GM23248 (cell line): Measurements from ENCODE around the gene LYSMD4. TPM values are rescaled to one million over a fixed set of nuclear protein-coding genes. Genes with fewer than 3 reads are reported as not detected.

Experiments used
- DNase-seq: peaks from one replicate; pipeline ENCODE4 v3.0.0-alpha.2; 2015
- H2AFZ ChIP-seq: fragments of 200-600 bp; sonication (generic); 2 replicates; pipeline ENCODE4 v1.6.1; 2016; ENCODE audit warnings: antibody characterized with exemption
- H3F3A ChIP-seq: fragments of 200-600 bp; sonication (generic); 2 replicates; pipeline ENCODE4 v1.6.1; 2016; ENCODE audit warnings: mild to moderate bottlenecking, antibody characterized with exemption, mixed run types; ENCODE audit not compliant: insufficient read depth
- H3K27ac ChIP-seq: fragments of 200-600 bp; sonication (generic); 2 replicates; pipeline ENCODE4 v1.5.1; 2016; ENCODE audit warnings: mild to moderate bottlenecking
- H3K27me3 ChIP-seq: fragments of 200-600 bp; sonication (generic); replicated peaks from 2 replicates; pipeline ENCODE4 v1.6.1; 2016; ENCODE audit warnings: mild to moderate bottlenecking; ENCODE audit not compliant: insufficient read depth
- H3K36me3 ChIP-seq: fragments of 200-600 bp; sonication (generic); 2 replicates; pipeline ENCODE4 v1.6.1; 2016; ENCODE audit warnings: low read depth, mild to moderate bottlenecking
- H3K4me1 ChIP-seq: fragments of 200-600 bp; sonication (generic); 2 replicates; pipeline ENCODE4 v1.6.1; 2016; ENCODE audit warnings: mild to moderate bottlenecking; ENCODE audit not compliant: insufficient read depth
- H3K4me2 ChIP-seq: fragments of 200-600 bp; sonication (generic); one replicate; pipeline ENCODE4 v1.6.1; 2016; ENCODE audit warnings: mild to moderate bottlenecking; ENCODE audit not compliant: unreplicated experiment
- H3K4me3 ChIP-seq: fragments of 200-600 bp; sonication (generic); 2 replicates; pipeline ENCODE4 v1.5.1; 2016; ENCODE audit warnings: mild to moderate bottlenecking
- H3K79me2 ChIP-seq: fragments of 200-600 bp; sonication (generic); 2 replicates; pipeline ENCODE4 v1.6.1; 2016; ENCODE audit warnings: mild to moderate bottlenecking; ENCODE audit not compliant: insufficient read depth
- H3K9ac ChIP-seq: fragments of 200-600 bp; sonication (generic); 2 replicates; pipeline ENCODE4 v1.6.1; 2016; ENCODE audit warnings: mild to moderate bottlenecking
- H3K9me2 ChIP-seq: fragments of 200-600 bp; sonication (generic); 2 replicates; pipeline ENCODE4 v1.6.1; 2016; ENCODE audit warnings: mixed run types, mild to moderate bottlenecking, moderate library complexity; ENCODE audit not compliant: insufficient read depth
- H3K9me3 ChIP-seq: fragments of 200-600 bp; sonication (generic); one replicate; pipeline ENCODE4 v1.6.1; 2017; ENCODE audit warnings: low read depth
- H4K20me1 ChIP-seq: fragments of 200-600 bp; sonication (generic); 2 replicates; pipeline ENCODE4 v1.6.0; 2016; ENCODE audit not compliant: insufficient read depth
- EZH2 ChIP-seq: fragments of 200-600 bp; sonication (generic); IDR thresholded peaks from 2 replicates; pipeline ENCODE4 v1.6.1; 2018; ENCODE audit warnings: antibody characterized with exemption, mild to moderate bottlenecking; ENCODE audit not compliant: insufficient read depth, poor library complexity, severe bottlenecking
- EZH2phosphoT487 ChIP-seq: fragments of 200-600 bp; sonication (generic); IDR thresholded peaks from 2 replicates; pipeline ENCODE4 v1.6.1; 2018; ENCODE audit warnings: antibody characterized with exemption, moderate library complexity, mild to moderate bottlenecking, low read depth; ENCODE audit not compliant: insufficient read depth
- WGBS, 2 experiments: methylation state at CpG; one replicate each; pipeline ENCODE4 v1.1.6; 2015 to 2017; ENCODE audit warnings: low lambda C conversion rate in 2 of 2, low coverage in 1 of 2; ENCODE audit errors: missing lambda C conversion rate in 2 of 2; 5-methylcytosine and 5-hydroxymethylcytosine counted together
- in situ Hi-C: fragments of 300-500 bp; cut with MboI; formaldehyde crosslinking; loops from 2 replicates; pipeline ENCODE4 v1.15.0; 2020
- polyA plus RNA-seq: library from polyadenylated mRNA; unstranded; fragments of >200 nt; fragmentation: Nextera tagmentation; extraction: Ambion mirVana; gene quantifications from 2 replicates; pipeline ENCODE4 v1.2.1, GENCODE V29; 2016
- total RNA-seq: library from RNA; depleted of rRNA; stranded (reverse); fragments of >200 nt; shearing (Covaris generic); gene quantifications from 2 replicates; pipeline ENCODE4 v1.2.3, GENCODE V29; 2014

The LYSMD4 gene
- total and polyA plus RNA-seq, 2 experiments from 2014 or later = 5.2 to 8.1 TPM

DNA sequence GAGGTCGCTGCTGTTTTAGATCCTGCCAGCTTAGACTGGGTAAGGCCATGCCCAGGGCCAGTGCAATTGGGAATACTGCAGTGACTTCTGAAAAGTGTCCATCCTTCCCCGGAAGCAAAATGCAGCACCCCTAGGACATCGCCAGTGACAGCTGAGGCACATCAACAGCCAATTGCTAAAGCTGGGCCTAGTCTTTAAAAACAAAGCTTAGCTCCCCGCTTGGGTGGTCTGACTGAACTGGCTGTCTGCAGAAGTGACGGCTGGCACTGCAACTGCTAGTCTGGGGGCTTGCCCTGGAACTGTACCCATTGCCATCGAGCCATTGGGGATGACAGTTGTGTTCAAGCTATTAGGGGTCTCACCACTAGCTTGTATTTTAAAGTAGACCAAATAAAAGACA is 4.3 kb downstream of the LYSMD4 start:
- H3K9me2 ChIP-seq = no peaks in the 10 kb centered on the region
- 84 to 87% methylated on average over 6 of the region's 6 CpGs for WGBS, 2 experiments
- no peak overlapping the region for H3K9ac ChIP-seq
- H3K4me3 ChIP-seq = no peak overlapping the region
- no peak overlapping the region for H2AFZ ChIP-seq
- TF ChIP-seq EZH2phosphoT487 (no peak), EZH2 (no peak)
- no peaks in the 10 kb centered on the region for H4K20me1 ChIP-seq
- no peak for DNase-seq
- peaks cover 12% of the 10 kb centered on the region for H3K4me1 ChIP-seq
- H3K79me2 ChIP-seq = no peaks in the 10 kb centered on the region
- H3K4me2 ChIP-seq = no peak overlapping the region
- H3K27ac ChIP-seq = no peak overlapping the region
- peaks cover 3% of the 10 kb centered on the region; the same call in 1 of the 2 replicates for H3F3A ChIP-seq
- H3K36me3 ChIP-seq = no peaks in the 10 kb centered on the region
- in situ Hi-C loops = loop anchor here (10.0 to 25.0 kb wide), 2 partner anchors 454 to 617 kb away; partner anchors contain the start of gene SYNM
- H3K9me3 ChIP-seq = no peaks in the 10 kb centered on the region
- no peaks in the 10 kb centered on the region for H3K27me3 ChIP-seq

DNA sequence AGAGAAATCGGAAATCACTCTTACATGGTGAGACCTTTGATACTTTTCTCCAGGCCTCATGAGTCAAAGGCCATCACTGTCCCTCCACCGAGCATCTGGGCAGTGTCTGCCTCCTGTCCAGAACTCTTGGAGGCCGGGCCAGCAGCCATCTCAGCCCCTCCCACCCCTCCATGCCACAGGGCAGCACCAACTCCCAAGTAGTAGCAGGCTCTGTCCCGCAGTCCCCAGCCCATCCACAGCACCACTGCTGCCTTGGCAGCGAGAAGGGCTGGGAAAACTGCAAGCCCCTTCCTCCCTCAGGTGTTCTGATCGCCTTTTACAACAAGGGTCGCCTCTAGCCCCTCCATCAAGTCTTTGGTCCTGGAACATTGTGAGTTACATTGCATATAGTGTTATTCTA is 5.5 kb downstream of the LYSMD4 start:
- H4K20me1 ChIP-seq = no peaks in the 10 kb centered on the region
- H3K4me1 ChIP-seq = peaks cover 12% of the 10 kb centered on the region
- no peaks in the 10 kb centered on the region for H3K79me2 ChIP-seq
- no peak overlapping the region for H3K4me3 ChIP-seq
- H3K9me3 ChIP-seq = no peaks in the 10 kb centered on the region
- in situ Hi-C loops = loop anchor here (10.0 to 25.0 kb wide), 2 partner anchors 453 to 615 kb away; partner anchors contain the start of gene SYNM
- no peak for TF ChIP-seq EZH2
- TF ChIP-seq EZH2phosphoT487 = no peak
- H2AFZ ChIP-seq = no peak overlapping the region
- no peak overlapping the region for H3K27ac ChIP-seq
- H3K27me3 ChIP-seq = no peaks in the 10 kb centered on the region
- peaks cover 3% of the 10 kb centered on the region; the same call in 1 of the 2 replicates for H3F3A ChIP-seq
- H3K9ac ChIP-seq = no peak overlapping the region
- H3K4me2 ChIP-seq = no peak overlapping the region
- DNase-seq = no peak
- H3K9me2 ChIP-seq = no peaks in the 10 kb centered on the region
- no peaks in the 10 kb centered on the region for H3K36me3 ChIP-seq
- 87 to 88% methylated on average over 7 of the region's 7 CpGs for WGBS, 2 experiments

DNA sequence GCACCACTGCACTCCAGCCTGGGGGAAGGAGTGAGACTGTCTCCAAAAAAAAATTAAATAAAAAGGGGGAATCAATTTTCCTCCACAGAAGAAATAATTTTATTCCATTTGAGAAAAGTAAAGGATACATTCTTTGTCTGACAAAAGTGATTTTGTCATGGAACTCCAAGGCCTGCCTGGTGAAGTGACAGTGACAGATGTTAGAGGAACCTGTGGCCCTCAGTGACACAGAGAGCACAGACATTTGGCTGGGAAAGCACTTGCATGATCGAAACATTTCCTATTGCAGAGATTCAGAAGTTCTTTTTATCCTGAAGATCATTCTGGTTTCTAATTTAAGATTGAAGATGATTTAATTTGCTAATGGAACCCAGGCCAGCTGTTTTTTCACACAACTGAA is 5.9 kb downstream of the LYSMD4 start:
- Histone ChIP-seq H3K36me3 (no peaks in the 10 kb centered on the region), H2AFZ (no peak overlapping the region), H3K79me2 (no peaks in the 10 kb centered on the region), H3K9me2 (no peaks in the 10 kb centered on the region), H3F3A (peaks cover 3% of the 10 kb centered on the region; the same call in 1 of the 2 replicates), H3K4me2 (no peak overlapping the region), H3K9me3 (no peaks in the 10 kb centered on the region), H3K4me1 (peaks cover 12% of the 10 kb centered on the region), H3K9ac (no peak overlapping the region), H3K27ac (no peak overlapping the region), H4K20me1 (no peaks in the 10 kb centered on the region), H3K4me3 (no peak overlapping the region), H3K27me3 (no peaks in the 10 kb centered on the region)
- in situ Hi-C loops = loop anchor here (10.0 to 25.0 kb wide), 2 partner anchors 453 to 615 kb away; partner anchors contain the start of gene SYNM
- 5 to 28% methylated on average over 1 of the region's 1 CpG for WGBS, 2 experiments
- DNase-seq = no peak
- no peak for TF ChIP-seq EZH2
- no peak for TF ChIP-seq EZH2phosphoT487

DNA sequence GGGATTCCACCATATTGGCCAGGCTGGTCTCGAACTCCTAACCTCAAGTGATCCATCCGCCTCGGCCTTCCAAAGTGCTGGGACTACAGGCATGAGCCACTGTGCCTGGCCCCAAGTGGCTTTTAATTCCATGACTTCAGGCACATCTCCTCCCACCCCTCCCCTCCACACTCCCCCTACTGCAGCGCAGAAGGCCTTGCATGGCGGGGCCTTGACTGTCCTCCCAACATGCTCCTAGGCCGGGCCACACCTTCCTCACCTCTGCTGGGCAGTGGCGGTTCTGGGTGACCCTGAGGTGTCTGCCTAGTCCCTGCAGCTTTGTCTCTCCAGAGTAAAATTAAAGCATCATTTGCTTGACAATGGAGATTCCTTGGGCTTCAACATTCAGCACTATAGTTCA is 6.9 kb downstream of the LYSMD4 start:
- peaks cover 6% of the 10 kb centered on the region; the same call in 1 of the 2 replicates for H3K4me1 ChIP-seq
- H3K9me3 ChIP-seq = no peaks in the 10 kb centered on the region
- H3K79me2 ChIP-seq = no peaks in the 10 kb centered on the region
- in situ Hi-C loops = loop anchor here (10.0 to 25.0 kb wide), 2 partner anchors 452 to 614 kb away; partner anchors contain the start of gene SYNM
- no peak overlapping the region for H3K27ac ChIP-seq
- H3K4me3 ChIP-seq = no peak overlapping the region
- DNase-seq = no peak
- H3K36me3 ChIP-seq = no peaks in the 10 kb centered on the region
- WGBS, 2 experiments = 77% methylated on average over 7 of the region's 7 CpGs
- no peaks in the 10 kb centered on the region for H3K9me2 ChIP-seq
- TF ChIP-seq EZH2 = no peak
- no peak for TF ChIP-seq EZH2phosphoT487
- H3K9ac ChIP-seq = no peak overlapping the region
- H4K20me1 ChIP-seq = no peaks in the 10 kb centered on the region
- no peak overlapping the region for H3K4me2 ChIP-seq
- H3K27me3 ChIP-seq = no peaks in the 10 kb centered on the region
- peaks cover 3% of the 10 kb centered on the region; the same call in 1 of the 2 replicates for H3F3A ChIP-seq
- no peak overlapping the region for H2AFZ ChIP-seq
